Ovary (tissue), 3 donors: ENCODE data around the gene PLEKHA8.

Source experiments
- EP300 ChIP-seq: sonication (generic); formaldehyde crosslinking; IDR thresholded peaks from one replicate; pipeline ENCODE4 v1.6.1; 2017; ENCODE audit warnings: antibody characterized with exemption
- POLR2A ChIP-seq: fragments of 450-650 bp; IDR thresholded peaks from one replicate; pipeline ENCODE4 v1.6.1; 2017; ENCODE audit warnings: antibody characterized with exemption, mild to moderate bottlenecking, moderate library complexity
- TF ChIP-seq, protein P1 (sequence below), 3 donors: fragments of 450-650 bp in 2 of 3; fragments of 200-600 bp in 1 of 3; IDR thresholded peaks; one replicate each; pipeline versions ENCODE4 v1.5.1 to v1.8.0; 2016 to 2022; ENCODE audit warnings: antibody characterized with exemption in 3 of 3, mild to moderate bottlenecking in 1 of 3
- donor health status: DM: no; HTN: no; CAD: no.

DNA sequence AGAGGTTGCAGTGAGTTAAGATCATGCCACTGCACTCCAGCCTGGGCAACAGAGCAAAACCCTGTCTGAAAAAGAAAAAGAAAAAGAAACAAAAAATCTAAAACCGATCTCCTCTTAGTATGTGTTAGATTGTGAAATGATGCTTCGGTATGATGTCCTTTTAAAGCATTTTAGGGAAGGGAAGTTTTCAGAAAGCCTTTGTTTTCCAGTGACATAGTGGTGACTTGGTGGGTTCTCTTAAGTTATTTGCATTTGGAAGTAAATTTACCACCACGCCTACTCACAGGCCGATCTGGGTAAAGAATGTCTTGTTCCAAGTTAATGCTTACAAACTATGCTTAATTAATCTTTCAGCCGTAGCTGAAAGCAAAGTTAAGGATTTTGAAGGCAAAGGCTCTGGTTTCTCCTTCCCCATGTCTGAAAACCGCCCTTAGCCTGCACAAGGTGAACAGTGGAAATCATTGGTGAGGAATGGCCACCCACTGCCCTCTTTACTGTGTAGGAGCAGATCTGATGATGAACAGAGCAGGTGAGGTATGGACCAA lies 117.3 kb downstream of the PLEKHA8 start:
- TF ChIP-seq, protein P1, sequence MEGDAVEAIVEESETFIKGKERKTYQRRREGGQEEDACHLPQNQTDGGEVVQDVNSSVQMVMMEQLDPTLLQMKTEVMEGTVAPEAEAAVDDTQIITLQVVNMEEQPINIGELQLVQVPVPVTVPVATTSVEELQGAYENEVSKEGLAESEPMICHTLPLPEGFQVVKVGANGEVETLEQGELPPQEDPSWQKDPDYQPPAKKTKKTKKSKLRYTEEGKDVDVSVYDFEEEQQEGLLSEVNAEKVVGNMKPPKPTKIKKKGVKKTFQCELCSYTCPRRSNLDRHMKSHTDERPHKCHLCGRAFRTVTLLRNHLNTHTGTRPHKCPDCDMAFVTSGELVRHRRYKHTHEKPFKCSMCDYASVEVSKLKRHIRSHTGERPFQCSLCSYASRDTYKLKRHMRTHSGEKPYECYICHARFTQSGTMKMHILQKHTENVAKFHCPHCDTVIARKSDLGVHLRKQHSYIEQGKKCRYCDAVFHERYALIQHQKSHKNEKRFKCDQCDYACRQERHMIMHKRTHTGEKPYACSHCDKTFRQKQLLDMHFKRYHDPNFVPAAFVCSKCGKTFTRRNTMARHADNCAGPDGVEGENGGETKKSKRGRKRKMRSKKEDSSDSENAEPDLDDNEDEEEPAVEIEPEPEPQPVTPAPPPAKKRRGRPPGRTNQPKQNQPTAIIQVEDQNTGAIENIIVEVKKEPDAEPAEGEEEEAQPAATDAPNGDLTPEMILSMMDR (IDR thresholded peaks at IDR 0.05) = no peak
- TF ChIP-seq POLR2A (no peak), EP300 (no peak)
